Endodermal cell (in vitro differentiated cells): Measurements from ENCODE around the gene ZRANB3. TPM values are rescaled to one million over a fixed set of nuclear protein-coding genes. Genes with fewer than 3 reads are reported as not detected.

Source experiments
- DNase-seq: peaks from one replicate; pipeline ENCODE4 v3.0.0-alpha.2; 2017
- H3K27ac ChIP-seq: 2 replicates; pipeline ENCODE4 v1.5.1; 2013; ENCODE audit warnings: mild to moderate bottlenecking, low read depth, low read length, moderate library complexity
- H3K27me3 ChIP-seq: 2 replicates; pipeline ENCODE4 v1.6.1; 2013; ENCODE audit warnings: mild to moderate bottlenecking, low read length, moderate library complexity; ENCODE audit not compliant: insufficient read depth, control insufficient read depth, poor library complexity, severe bottlenecking
- H3K36me3 ChIP-seq: 2 replicates; pipeline ENCODE4 v1.7.0; 2013; ENCODE audit warnings: mild to moderate bottlenecking, low read length, moderate library complexity; ENCODE audit not compliant: control insufficient read depth, insufficient read depth
- H3K4me1 ChIP-seq: one replicate; pipeline ENCODE4 v1.7.0; 2013; ENCODE audit warnings: low read length; ENCODE audit not compliant: control insufficient read depth, insufficient read depth
- H3K4me3 ChIP-seq: 2 replicates; pipeline ENCODE4 v1.5.1; 2013; ENCODE audit warnings: mild to moderate bottlenecking, low read length, moderate library complexity
- H3K9ac ChIP-seq: 2 replicates; pipeline ENCODE4 v1.6.1; 2013; ENCODE audit warnings: mild to moderate bottlenecking, low read length, moderate library complexity; ENCODE audit not compliant: poor library complexity, severe bottlenecking; ENCODE audit errors: extremely low read depth
- H3K9me3 ChIP-seq: 2 replicates; pipeline ENCODE4 v1.6.1; 2013; ENCODE audit warnings: mild to moderate bottlenecking, low read length, moderate library complexity; ENCODE audit not compliant: control insufficient read depth
- H3K27ac Mint-ChIP-seq: 2 replicates; pipeline ENCODE4 v1.8.0; 2020; ENCODE audit warnings: mixed read lengths
- H3K27me3 Mint-ChIP-seq: 2 replicates; pipeline ENCODE4 v1.8.0; 2021; ENCODE audit warnings: mild to moderate bottlenecking, mixed read lengths; ENCODE audit not compliant: insufficient read depth
- H3K36me3 Mint-ChIP-seq: 2 replicates; pipeline ENCODE4 v1.8.0; 2020; ENCODE audit warnings: low read depth, mixed read lengths
- H3K4me1 Mint-ChIP-seq: 2 replicates; pipeline ENCODE4 v1.8.0; 2020; ENCODE audit warnings: mixed read lengths
- H3K4me3 Mint-ChIP-seq: 2 replicates; pipeline ENCODE4 v1.8.0; 2020; ENCODE audit warnings: mild to moderate bottlenecking, moderate library complexity, mixed read lengths
- H3K9me3 Mint-ChIP-seq: 2 replicates; pipeline ENCODE4 v1.8.0; 2020; ENCODE audit warnings: mild to moderate bottlenecking, mixed read lengths
- WGBS, 2 experiments: methylation state at CpG; one replicate each; pipeline versions ENCODE4 v1.1.5 to v1.1.7; 2013; ENCODE audit warnings: missing lambda C conversion rate in 2 of 2, mixed read lengths in 1 of 2; ENCODE audit not compliant: insufficient coverage in 1 of 2, insufficient read length in 1 of 2; 5-methylcytosine and 5-hydroxymethylcytosine counted together
- total RNA-seq, 2 donors: library from RNA; stranded (reverse); fragmentation: NEBNext Ultra II Directional in 1 of 2; extraction: Animal tissue kit (Norgen Biotek cat#: 25700) in 1 of 2; gene quantifications; 2 replicates in 1 of 2; 3 replicates in 1 of 2; pipeline ENCODE4 v1.2.1, GENCODE V29; 2021
- TF ChIP-seq, protein P1 (sequence below): fragments of 200-600 bp; sonication (generic); conservative IDR thresholded peaks from 2 replicates; pipeline ENCODE4 v1.5.0; 2021; ENCODE audit warnings: antibody characterized with exemption, mild to moderate bottlenecking

ZRANB3 gene
- total RNA-seq, 2 donors from 2014 or later = 17.2 to 20.7 TPM

DNA sequence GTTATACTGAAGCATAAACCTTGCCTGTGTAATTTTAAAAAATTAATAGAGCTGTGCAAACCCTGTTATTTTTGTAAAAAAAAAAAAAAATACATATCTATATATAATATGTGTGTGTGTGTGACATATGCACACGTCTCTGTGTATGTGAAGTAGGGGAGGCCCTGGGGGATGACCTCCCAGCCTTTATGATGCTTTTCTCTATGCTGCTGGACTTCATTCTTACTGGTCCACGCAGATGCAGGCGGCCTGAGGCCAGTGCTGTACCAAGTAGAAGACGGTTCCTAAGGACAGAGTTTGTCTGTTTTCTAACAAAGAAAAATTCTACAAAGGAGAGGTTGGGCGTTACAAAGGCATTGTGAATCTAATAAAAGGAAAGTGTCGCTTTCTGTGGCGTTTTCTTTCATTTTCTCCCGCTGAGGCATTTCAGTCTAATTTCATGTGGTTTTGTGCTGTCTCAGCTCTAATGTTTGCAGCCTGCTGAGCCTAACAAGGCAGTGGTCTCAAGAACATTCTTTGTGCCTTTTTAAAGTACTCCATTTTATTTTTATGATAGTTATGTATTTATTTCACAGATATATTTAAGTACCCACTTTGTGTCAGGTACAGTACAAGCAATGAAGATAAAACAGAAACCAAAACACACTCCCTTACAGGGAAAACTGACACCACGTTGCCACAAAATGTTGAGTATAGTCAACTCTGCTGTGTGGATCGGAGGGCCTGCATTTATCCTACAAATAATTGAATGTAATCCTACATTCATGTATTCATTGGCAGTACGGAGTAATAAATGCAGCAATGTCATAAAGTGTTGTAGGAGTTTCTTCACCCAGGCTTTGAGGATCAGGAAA, 360.9 kb downstream of the ZRANB3 start:
- Mint-ChIP-seq H3K27ac (no peak overlapping the region), H3K4me3 (no peak overlapping the region)
- no peaks in the 10 kb centered on the region for H3K27me3 ChIP-seq

DNA sequence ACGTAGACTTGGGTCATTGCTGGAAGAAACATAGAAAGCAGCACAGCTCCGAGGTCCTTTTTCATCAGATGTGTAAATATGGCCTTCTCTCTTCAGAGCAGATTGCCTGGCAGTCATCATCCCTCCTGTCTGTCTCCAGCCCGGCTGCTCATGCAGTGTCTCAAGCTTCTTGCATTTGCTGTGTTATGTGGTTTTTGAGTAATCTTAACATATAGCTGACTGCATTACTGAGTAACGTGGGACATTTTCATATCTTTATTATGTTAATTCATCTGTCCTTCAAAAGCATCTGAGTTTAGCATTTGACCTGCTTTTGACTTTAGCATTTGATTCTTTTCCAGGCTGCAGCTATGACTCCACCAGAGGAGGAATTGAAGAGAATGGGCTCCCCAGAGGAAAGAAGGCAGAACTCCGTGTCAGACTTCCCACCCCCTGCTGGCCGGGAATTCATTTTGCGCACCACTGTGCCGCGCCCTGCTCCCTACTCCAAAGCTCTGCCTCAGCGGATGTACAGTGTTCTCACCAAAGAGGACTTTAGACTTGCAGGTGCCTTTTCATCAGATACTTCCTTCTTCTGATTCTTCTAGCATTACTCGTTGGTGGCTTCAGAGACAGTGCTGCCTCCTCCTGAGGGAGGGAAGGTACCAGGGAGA, 362.7 kb downstream of the ZRANB3 start:
- WGBS, 2 experiments = 88 to 93% methylated on average over 4 to 11 of the region's 11 CpGs
- no peak for DNase-seq
- H3K4me1 Mint-ChIP-seq = no peaks in the 10 kb centered on the region
- Histone ChIP-seq H3K9ac (no peak overlapping the region), H3K27me3 (no peaks in the 10 kb centered on the region), H3K4me3 (no peak overlapping the region), H3K27ac (peak overlapping the region; percentile 49), H3K4me1 (no peaks in the 10 kb centered on the region), H3K36me3 (peaks cover 78% of the 10 kb centered on the region), H3K9me3 (no peaks in the 10 kb centered on the region)
- peaks cover 76% of the 10 kb centered on the region for H3K36me3 Mint-ChIP-seq
- H3K27ac Mint-ChIP-seq = no peak overlapping the region
- H3K9me3 Mint-ChIP-seq = no peaks in the 10 kb centered on the region
- TF ChIP-seq, protein P1, sequence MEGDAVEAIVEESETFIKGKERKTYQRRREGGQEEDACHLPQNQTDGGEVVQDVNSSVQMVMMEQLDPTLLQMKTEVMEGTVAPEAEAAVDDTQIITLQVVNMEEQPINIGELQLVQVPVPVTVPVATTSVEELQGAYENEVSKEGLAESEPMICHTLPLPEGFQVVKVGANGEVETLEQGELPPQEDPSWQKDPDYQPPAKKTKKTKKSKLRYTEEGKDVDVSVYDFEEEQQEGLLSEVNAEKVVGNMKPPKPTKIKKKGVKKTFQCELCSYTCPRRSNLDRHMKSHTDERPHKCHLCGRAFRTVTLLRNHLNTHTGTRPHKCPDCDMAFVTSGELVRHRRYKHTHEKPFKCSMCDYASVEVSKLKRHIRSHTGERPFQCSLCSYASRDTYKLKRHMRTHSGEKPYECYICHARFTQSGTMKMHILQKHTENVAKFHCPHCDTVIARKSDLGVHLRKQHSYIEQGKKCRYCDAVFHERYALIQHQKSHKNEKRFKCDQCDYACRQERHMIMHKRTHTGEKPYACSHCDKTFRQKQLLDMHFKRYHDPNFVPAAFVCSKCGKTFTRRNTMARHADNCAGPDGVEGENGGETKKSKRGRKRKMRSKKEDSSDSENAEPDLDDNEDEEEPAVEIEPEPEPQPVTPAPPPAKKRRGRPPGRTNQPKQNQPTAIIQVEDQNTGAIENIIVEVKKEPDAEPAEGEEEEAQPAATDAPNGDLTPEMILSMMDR = peak; percentile 21
- no peaks in the 10 kb centered on the region for H3K27me3 Mint-ChIP-seq
- H3K4me3 Mint-ChIP-seq = no peak overlapping the region

More for the DNA sequence above, 360.9 kb downstream of the ZRANB3 start:
- H3K4me1 ChIP-seq = no peaks in the 10 kb centered on the region
- no peak overlapping the region for H3K4me3 ChIP-seq
- Mint-ChIP-seq H3K9me3 (peaks cover under 1% of the 10 kb centered on the region), H3K36me3 (peaks cover 64% of the 10 kb centered on the region), H3K4me1 (no peaks in the 10 kb centered on the region), H3K27me3 (no peaks in the 10 kb centered on the region)
- no peak for DNase-seq
- H3K9ac ChIP-seq = no peak overlapping the region
- peak overlapping the region; percentile 38 for H3K27ac ChIP-seq
- H3K36me3 ChIP-seq = peaks cover 63% of the 10 kb centered on the region
- H3K9me3 ChIP-seq = no peaks in the 10 kb centered on the region
- WGBS, 2 experiments = 94 to 99% methylated on average over 6 to 11 of the region's 11 CpGs
- TF ChIP-seq, protein P1 = no peak

DNA sequence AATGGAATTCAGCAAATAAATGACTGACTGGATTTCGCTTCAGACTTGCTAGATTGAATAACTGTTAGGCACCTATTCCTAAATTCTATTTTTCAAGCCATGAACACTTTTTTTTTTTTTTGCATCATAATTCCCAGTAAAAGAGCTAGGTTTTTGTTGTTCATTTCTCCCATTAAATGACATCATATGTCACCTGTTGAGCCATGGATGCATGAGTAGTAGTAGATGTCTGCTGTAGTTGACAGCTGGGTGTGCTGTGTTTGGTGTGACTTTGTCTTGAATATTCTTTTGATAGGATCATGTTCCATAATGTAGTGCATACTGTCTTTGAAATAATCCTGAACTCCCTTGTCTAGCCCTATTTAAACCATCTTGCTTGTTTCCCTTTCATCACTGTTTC, 363.7 kb downstream of the ZRANB3 start:
- no peaks in the 10 kb centered on the region for H3K9me3 ChIP-seq
- Mint-ChIP-seq H3K27me3 (no peaks in the 10 kb centered on the region), H3K4me1 (no peaks in the 10 kb centered on the region), H3K36me3 (peaks cover 71% of the 10 kb centered on the region), H3K9me3 (no peaks in the 10 kb centered on the region), H3K27ac (no peak overlapping the region), H3K4me3 (no peak overlapping the region)
- H3K27me3 ChIP-seq = no peaks in the 10 kb centered on the region
- TF ChIP-seq, protein P1 = no peak
- H3K4me3 ChIP-seq = no peak overlapping the region
- WGBS, 2 experiments = 86 to 100% methylated on average over 1 of the region's 1 CpG
- no peak overlapping the region for H3K9ac ChIP-seq
- peaks cover 85% of the 10 kb centered on the region for H3K36me3 ChIP-seq
- DNase-seq = no peak
- H3K27ac ChIP-seq = no peak overlapping the region
- no peaks in the 10 kb centered on the region for H3K4me1 ChIP-seq
